Mucosa of rectum (tissue), 2 donors: ENCODE results near the gene SBDS.
"Not testable (repeated sequence)": the region's sequence is repeated elsewhere in the genome, so short reads cannot be mapped to it uniquely, and the experiment has no call there.

Source experiments
- H3K27ac ChIP-seq, 2 donors: one replicate each; pipeline ENCODE4 v1.7.0; 2013; ENCODE audit warnings: inconsistent platforms in 2 of 2, low read depth in 2 of 2, low read length in 2 of 2
- H3K27me3 ChIP-seq, 2 donors: one replicate each; pipeline ENCODE4 v1.7.0; 2013; ENCODE audit warnings: low read length in 2 of 2; ENCODE audit not compliant: control insufficient read depth in 2 of 2, insufficient read depth in 2 of 2
- H3K36me3 ChIP-seq, 2 donors: one replicate each; pipeline ENCODE4 v1.7.0; 2013; ENCODE audit warnings: low read length in 2 of 2; ENCODE audit not compliant: control insufficient read depth in 2 of 2, insufficient read depth in 2 of 2
- H3K4me1 ChIP-seq, 2 donors: one replicate each; pipeline ENCODE4 v1.7.0; 2013; ENCODE audit warnings: low read length in 2 of 2, mild to moderate bottlenecking in 1 of 2; ENCODE audit not compliant: control insufficient read depth in 2 of 2, insufficient read depth in 2 of 2
- H3K4me3 ChIP-seq, 2 donors: one replicate each; pipeline ENCODE4 v1.7.0; 2013; ENCODE audit warnings: low read length in 2 of 2
- H3K9ac ChIP-seq, 2 donors: one replicate each; pipeline ENCODE4 v1.7.0; 2013; ENCODE audit warnings: low read length in 2 of 2, low read depth in 1 of 2, mild to moderate bottlenecking in 1 of 2
- H3K9me3 ChIP-seq, 2 donors: one replicate each; pipeline ENCODE4 v1.7.0; 2013; ENCODE audit warnings: low read length in 2 of 2; ENCODE audit not compliant: control insufficient read depth in 2 of 2
- donor health status: healthy.
- donor health status: Normal muscosa, but diverticular disease.

SBDS gene

GRCh38 chr7:67019562-67020390 lies 24.4 kb upstream of the SBDS start:
- Histone ChIP-seq H3K4me3 (no peak overlapping the region), H3K27me3 (no peaks in the 10 kb centered on the region), H3K36me3 (peaks cover 34 to 37% of the 10 kb centered on the region in 2 donors), H3K9me3 (no peaks in the 10 kb centered on the region), H3K27ac (peak overlapping the region; percentile 34 to 70), H3K9ac (no peak overlapping the region), H3K4me1 (no peaks in the 10 kb centered on the region)

- Histone ChIP-seq H3K4me1 (no peaks in the 10 kb centered on the region), H3K9me3 (no peaks in the 10 kb centered on the region), H3K9ac (no peak overlapping the region), H3K27me3 (no peaks in the 10 kb centered on the region), H3K27ac (no peak overlapping the region), H3K4me3 (no peak overlapping the region), H3K36me3 (peaks cover 34 to 40% of the 10 kb centered on the region in 2 donors)
Measured at GRCh38 chr7:67018940-67019339, 23.6 kb upstream of the SBDS start.

- H3K36me3 ChIP-seq = peaks cover 33 to 43% of the 10 kb centered on the region in 2 donors
- H3K9ac ChIP-seq, H3K4me1 ChIP-seq, H3K9me3 ChIP-seq, H3K4me3 ChIP-seq, H3K27me3 ChIP-seq, H3K27ac ChIP-seq: not testable (repeated sequence)
Measured at GRCh38 chr7:67017971-67018370, 22.6 kb upstream of the SBDS start.

GRCh38 chr7:67014076-67014622 lies 18.8 kb upstream of the SBDS start:
- H3K4me1 ChIP-seq = not testable (repeated sequence)
- peaks cover 13 to 24% of the 10 kb centered on the region in 2 donors for H3K36me3 ChIP-seq

GRCh38 chr7:67009677-67010076 lies 14.3 kb upstream of the SBDS start:
- peaks cover 3 to 34% of the 10 kb centered on the region in 2 donors for H3K36me3 ChIP-seq
- H3K27ac ChIP-seq, H3K4me1 ChIP-seq, H3K9me3 ChIP-seq, H3K27me3 ChIP-seq, H3K9ac ChIP-seq, H3K4me3 ChIP-seq: not testable (repeated sequence)

More at GRCh38 chr7:67014076-67014622, 18.8 kb upstream of the SBDS start:
- not testable (repeated sequence) for H3K27me3 ChIP-seq, H3K9me3 ChIP-seq, H3K9ac ChIP-seq, H3K4me3 ChIP-seq, H3K27ac ChIP-seq

GRCh38 chr7:67008260-67008659 lies 12.9 kb upstream of the SBDS start:
- Histone ChIP-seq H3K27me3 (no peaks in the 10 kb centered on the region), H3K27ac (no peak overlapping the region), H3K4me1 (no peaks in the 10 kb centered on the region), H3K4me3 (no peak overlapping the region), H3K36me3 (peaks cover 3 to 31% of the 10 kb centered on the region in 2 donors), H3K9ac (no peak overlapping the region), H3K9me3 (no peaks in the 10 kb centered on the region)

- H3K9ac ChIP-seq = no peak overlapping the region
- no peaks in the 10 kb centered on the region for H3K9me3 ChIP-seq
- H3K4me1 ChIP-seq = no peaks in the 10 kb centered on the region
- H3K36me3 ChIP-seq = peaks cover 3 to 30% of the 10 kb centered on the region in 2 donors
- no peaks in the 10 kb centered on the region for H3K27me3 ChIP-seq
- no peak overlapping the region for H3K4me3 ChIP-seq
- no peak overlapping the region for H3K27ac ChIP-seq
Measured at GRCh38 chr7:67006965-67007364, 11.6 kb upstream of the SBDS start.

GRCh38 chr7:67004145-67004544 lies 8.8 kb upstream of the SBDS start:
- not testable (repeated sequence) for H3K27me3 ChIP-seq, H3K9ac ChIP-seq, H3K27ac ChIP-seq, H3K4me1 ChIP-seq, H3K4me3 ChIP-seq, H3K9me3 ChIP-seq
- peaks cover 0 to 21% of the 10 kb centered on the region in 2 donors for H3K36me3 ChIP-seq

GRCh38 chr7:67000601-67001258 lies 5.3 kb upstream of the SBDS start:
- not testable (repeated sequence) for H3K9ac ChIP-seq, H3K4me3 ChIP-seq, H3K9me3 ChIP-seq, H3K27me3 ChIP-seq, H3K27ac ChIP-seq, H3K4me1 ChIP-seq
- H3K36me3 ChIP-seq = peaks cover 0 to 10% of the 10 kb centered on the region in 2 donors

- peaks cover 5 to 10% of the 10 kb centered on the region in 2 donors for H3K36me3 ChIP-seq
- peak within 1 kb of the TSS; percentile 79 to 80 for H3K9ac ChIP-seq
- not testable (repeated sequence) for H3K9me3 ChIP-seq
Measured at GRCh38 chr7:66996444-66997191, 1.2 kb upstream of the SBDS start, which contains the start of gene TYW1. Gene TYW1 (plus strand): TSS chr7:66996833. CDS start chr7:66996979, 146 bp downstream.

More at GRCh38 chr7:66996444-66997191, 1.2 kb upstream of the SBDS start, which contains the start of gene TYW1:
- not testable (repeated sequence) for H3K4me1 ChIP-seq, H3K27me3 ChIP-seq
- Histone ChIP-seq H3K27ac (peak within 1 kb of the TSS; percentile 72 to 84), H3K4me3 (peak within 1 kb of the TSS; percentile 86 to 96)
